Right renal cortex interstitium (tissue), 3 donors: ENCODE measurements around the gene UBE2J2. TPM values are rescaled to one million over a fixed set of nuclear protein-coding genes. Genes with fewer than 3 reads are reported as not detected.

Experiments used
- DNase-seq, 3 donors: peaks; one replicate each; pipeline ENCODE4 v3.0.0-alpha.2; 2013; ENCODE audit warnings: low read depth in 3 of 3, low spot score in 2 of 3
- polyA plus RNA-seq, 3 donors: library from polyadenylated mRNA; unstranded; fragments of 120-200 nt; gene quantifications; one replicate each; pipeline ENCODE4 v1.2.1, GENCODE V29; 2013; ENCODE audit not compliant: insufficient read length in 3 of 3

UBE2J2 gene
- polyA plus RNA-seq, 3 donors = 40.5 to 42.7 (median 42.1) TPM

DNA sequence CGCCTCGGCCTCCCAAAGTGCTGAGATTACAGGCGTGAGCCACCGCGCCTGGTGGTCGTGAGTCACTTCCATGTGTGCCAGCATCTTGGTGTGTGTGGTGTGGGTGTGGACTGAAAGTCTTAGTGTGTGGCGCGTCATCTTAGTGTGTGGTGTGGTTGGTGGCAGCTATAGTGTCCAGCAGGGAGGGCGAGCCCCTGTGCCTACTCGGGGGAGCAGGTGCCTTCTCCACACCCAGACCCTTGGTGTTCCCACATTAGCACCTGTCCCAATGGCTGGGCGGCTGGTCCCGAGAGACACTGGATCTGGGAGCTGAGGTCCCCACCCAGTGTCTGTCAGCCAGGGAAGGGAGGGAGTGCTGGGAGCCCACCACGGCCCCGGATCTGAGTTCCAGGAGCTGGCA lies 9.3 kb upstream of the UBE2J2 start:
- no peak for DNase-seq

DNA sequence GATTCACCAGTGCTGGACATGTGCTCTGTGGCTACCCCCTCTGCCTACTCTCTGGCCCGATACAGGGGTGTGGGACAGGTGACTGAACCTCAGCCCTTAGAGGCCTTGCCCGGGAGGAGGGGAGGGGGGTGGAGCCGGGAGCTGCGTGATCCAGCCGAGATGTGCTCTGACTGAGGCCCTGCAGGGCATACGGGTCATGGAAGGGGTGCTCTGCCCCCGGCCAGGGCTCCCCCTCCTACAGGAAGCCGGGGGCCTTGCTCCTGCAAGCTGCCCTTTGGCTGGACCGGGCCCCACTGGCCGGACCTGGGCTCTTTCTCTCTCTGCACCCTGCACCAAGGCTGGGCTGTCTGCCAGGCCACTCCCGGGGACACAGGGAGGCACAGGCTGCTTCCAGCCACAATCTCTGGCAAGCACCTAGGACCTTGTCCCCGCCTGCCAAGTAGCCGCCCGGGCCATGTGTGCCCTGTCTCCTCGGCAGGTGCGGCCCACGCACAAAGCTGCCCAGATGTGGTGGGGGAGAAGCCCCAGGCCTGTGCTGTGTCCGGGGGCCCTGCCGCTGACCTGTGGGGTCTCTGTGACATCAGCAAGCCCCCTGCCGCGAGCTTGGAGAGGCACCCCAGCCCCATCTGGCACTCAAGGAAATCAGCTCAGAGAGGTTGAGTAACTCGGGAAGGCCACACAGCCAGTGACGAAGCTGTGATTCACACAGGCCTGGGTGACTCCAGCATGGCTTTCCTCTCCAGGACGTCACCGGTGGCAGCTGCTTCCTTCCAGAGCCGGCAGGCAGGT lies 8.1 kb upstream of the UBE2J2 start:
- no peak for DNase-seq

DNA sequence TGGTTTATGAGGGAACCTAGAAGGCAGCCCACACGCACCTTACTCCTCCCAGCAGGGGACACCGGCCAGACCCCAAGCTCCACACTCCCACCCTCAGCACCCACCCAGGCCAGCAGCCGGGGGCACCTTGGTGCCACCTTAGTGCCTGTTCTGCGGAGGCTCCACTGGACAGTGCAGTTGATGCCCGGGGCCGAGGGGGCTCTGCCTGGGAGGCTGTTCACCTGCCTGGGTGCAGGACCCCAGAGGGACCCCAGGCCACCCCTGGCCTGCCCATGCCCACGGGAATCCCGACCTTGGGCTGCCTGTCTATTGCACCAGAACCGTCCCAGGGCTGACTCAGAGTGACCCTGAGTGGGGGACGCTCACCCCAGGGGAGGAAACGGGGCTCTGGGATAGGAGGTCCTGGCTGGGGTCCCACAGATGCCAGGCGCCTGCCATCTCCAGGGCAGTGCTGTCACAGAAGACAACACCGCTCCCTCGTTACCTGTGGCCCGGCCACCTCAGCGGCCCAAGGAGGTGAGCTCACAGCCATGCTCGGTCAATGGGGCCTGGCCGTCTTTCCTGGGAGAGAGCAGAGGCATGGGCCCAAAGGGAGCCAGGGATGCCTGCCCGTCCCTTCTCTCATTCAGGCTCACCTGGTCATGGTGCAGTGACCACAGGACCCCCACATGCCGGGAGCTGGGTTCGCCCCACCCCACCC lies 7.3 kb upstream of the UBE2J2 start:
- no peak for DNase-seq

DNA sequence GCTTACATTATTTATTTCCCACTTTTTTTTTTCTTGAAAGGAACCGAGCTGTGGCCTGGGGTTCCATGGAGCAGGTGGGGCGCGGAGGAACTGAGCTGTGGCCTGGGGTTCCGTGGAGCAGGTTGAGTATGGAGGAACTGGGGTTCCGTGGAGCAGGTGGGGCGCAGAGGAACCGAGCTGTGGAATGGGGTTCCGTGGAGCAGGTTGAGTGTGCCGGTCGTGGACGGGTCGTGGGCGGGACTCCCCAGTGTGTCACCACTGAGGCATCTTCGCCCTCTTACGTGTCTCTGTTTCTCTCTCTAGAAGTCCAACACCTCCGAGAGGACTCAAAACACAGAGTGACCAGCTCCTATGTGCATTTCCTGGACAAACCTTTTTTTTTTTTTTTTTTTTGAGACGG lies 5.4 kb upstream of the UBE2J2 start:
- DNase-seq = no peak

DNA sequence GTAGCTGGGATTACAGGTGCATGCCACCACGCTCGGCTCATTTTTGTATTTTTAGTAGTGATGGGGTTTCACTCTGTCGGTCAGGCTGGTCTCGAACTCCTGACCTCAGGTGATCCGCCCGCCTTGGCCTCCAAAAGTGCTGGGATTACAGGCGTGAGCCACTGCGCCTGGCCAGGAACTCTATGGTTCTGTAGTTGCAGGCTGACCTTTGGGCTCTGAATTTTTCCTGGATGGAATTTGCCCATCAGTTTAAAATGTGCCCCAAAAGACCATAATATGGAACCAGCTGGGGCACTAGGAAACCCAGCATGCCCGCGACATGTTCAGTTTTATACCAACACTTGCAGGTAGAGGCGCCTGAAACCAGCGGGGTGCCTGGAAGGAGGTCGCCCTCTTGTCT lies 5.0 kb upstream of the UBE2J2 start:
- no peak for DNase-seq

DNA sequence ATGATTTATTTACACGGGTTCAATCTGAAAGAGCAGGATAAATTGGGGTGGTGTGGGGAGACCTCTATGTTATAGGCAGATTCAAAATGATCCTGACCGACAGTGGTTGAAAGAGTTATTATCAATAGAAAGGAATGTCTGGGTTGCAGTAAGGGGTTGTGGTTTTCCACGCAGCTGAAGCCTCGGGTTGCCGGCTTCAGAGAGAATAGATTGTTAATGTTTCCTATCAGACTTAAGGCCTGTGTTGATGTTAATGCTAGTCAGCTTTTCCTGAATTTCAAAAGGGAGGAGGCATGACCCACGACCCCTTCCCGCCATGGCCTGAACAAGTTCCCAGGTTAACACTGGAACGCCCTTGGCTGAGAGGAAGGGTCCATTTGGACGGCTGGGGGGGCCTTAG lies 2.2 kb upstream of the UBE2J2 start:
- no peak for DNase-seq

DNA sequence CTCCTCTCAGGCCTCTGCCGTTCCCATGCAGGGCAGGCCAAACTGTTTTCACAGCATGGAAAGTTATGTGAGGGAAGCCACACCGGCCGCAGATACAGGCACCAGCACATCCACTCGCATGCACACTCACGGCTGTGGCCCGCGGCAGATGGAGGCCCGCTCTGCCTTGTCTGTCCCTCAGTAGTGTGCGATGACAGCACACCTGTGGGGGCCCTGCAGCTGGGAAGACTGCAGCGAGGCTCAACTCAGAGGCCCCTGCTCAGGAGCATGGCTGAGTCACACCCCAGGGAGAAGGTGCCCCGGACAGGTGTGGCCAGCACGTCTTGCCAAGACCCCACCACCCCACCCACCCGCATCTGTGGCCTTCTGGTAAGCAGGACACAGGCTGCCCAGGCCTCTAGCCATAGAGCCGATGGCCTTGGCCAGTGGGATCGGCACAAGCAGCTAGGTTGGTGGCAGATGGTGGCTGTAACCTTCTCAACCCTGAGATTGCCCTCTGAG lies 1.3 kb upstream of the UBE2J2 start:
- no peak for DNase-seq

DNA sequence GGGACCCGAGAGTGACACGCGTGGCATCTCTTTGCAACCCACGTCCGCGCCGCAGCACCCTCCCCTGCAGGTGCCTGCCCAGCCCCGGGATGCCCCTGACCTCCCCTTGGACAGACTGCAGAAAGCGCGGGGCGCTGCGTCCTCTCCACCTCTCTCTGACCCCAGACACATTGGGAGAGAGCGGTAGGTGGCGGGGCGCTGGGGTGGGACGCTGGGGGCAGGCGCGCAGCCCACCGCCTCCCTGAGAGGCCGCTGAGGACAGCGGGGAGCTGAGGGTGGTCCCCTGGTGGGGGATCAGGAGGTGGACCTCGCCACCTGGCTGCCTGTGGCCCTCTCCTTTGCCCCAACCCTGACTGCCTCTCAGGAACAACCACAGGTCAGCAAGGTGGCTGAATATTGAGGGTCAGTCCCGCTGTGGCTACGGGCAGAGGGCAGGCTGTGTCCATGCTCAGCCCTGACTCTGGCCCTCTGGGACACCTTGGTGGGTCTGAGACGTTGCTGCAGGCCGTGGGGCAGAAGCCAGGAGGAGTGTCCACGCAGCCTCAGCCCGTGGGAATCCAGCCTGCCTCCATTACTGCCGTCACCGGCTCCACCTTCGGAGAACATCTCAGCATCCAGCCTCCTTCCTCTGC lies 761 bp upstream of the UBE2J2 start:
- DNase-seq = no peak

DNA sequence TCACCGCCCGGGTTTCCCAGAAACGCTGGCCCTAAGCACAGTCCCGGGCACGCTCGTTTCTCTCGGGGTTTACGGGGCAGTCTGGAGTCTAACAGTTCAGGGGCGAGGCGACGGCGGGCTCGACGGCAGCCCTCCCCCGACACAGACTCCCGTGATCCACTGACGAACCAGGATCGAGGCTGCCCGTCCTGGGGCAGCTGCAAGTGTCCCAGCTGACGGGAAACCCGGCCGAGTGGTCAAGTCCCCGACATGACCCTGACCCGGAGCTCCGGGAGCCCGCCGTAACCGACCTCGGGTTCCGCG lies 494 bp downstream of the UBE2J2 start:
- no peak for DNase-seq

DNA sequence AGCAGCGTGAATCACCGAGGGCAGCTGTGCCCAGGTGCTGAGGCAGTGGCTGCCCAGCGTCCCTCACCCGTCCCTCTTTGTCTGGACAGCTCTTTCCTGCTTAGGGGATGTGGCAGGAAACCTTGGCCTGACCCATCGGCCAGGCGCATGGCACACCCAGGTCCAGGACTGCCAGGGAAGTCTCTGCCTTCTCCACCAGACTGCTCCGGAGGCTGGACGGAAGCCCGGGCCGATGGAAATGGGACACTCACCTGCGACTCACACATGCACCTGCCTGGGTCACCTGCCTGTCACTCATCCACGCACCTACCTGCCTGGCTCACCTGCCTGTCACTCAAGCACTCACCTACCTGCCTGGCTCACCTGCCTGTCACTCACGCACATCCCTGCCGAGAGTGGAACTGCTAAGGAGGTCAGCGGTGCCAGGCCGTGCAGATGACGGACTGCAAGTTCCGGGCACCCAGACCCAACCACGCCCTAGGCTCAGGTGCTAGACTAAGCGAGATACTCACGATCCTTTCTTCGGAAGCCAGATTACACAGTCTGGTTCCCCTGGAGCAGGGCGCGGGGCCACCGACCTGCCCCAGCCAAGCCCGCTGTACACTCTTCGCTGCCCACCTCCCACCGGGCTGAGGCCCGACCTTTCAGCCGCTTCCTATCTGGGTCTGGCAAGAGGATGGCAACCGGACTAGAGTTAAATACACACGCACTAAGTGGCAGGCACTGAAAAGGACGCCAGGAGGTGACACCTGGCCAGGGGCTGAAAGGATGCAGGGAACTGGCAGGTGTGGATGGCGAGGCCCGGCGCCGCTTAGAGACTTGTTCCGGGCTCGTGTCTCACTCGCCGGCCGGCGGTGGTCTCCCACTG lies 1.1 kb downstream of the UBE2J2 start:
- DNase-seq = no peak

DNA sequence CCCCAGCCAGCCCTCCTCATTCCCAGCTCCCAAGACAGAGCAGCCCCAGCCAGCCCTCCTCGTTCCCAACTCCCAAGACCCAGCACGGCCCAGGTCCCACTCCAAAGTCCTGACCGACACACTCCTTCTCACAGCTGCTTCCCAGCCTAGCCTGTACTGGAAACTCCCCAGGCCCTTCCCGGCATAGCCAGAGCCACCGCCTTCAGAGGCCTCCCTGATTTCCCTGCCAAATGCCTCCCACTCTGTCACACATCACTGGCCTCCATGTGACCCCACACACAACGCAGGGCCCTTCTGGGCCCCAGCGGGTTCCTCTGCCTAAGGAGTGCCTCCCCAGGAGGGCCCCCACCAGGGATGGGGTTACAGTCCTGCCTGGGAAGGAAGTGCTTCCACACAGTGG lies 2.8 kb downstream of the UBE2J2 start:
- no peak for DNase-seq

DNA sequence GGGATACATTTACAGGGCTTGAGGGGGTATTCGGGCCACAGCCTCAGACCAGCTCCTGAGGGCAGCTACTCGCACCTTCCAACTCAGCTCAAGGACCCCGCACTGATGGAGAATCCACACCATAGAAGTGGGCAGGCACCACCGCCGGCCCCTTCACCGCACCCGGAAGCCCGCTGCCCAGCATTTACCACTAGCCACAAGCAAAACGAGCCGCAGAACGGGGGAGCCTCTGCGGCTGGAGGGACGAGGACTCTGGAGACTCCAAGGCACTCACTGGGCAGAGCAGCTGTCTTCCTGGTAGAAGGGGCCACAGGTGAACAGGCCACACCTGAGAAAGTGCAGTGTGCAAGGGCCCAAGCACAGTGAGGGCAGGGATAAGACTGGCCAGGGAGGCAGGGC lies 5.4 kb downstream of the UBE2J2 start:
- DNase-seq = no peak

DNA sequence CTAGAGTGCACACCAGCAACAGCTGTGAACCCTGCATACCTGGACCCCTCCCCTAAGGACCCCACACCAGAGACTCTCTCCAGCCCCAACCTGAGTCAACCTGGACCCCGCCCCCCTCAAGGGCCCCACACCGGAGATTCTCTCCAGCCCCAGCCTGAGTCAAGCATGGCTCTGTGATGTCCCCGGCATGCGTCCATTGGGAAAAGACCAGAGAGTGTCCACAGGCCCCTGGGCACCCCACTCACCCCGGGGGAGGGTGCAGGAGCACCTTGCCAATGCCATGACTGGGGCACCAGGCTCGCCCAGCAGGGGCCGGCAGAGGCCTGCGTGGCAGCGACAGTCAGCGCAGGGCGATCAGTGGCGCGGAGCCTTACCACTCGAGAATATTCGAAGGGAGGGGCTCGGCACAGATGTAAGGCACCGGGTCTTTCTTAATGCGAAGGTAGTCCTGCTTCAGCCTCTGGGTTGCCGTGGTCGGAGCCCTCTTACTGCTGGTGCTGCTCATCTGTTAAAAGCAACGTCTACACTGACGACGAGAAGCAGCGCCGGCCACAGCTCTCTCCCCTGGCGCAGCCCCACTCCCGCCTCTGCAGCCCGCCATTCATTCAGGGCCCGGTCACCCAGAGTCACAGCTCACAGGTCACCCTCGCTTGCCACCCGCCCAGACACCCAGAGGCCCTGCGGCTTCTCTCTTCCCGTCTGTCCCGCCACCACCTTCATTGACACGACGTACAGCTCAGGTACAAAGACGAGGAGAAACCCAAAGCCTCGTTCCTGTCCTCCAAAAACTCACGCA lies 6.0 kb downstream of the UBE2J2 start:
- no peak for DNase-seq

DNA sequence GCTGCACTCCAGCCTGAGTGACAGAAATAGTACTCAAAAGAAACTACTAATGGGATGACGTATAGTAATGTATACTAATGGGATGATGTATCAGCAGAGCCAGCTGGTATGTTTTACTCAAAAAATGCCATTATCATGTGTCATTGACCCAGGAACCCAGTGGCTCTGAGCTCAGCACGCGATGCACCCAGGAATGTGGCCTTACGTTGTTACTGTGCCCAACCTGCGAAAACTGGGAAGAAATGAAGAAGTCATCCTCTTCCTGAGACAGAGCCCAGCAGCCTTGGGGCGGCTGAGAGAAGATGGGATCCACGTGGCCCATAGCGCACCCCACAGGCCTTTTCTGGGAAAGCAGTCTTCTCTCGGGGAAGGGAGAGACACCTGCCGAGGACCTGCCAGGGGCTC lies 8.8 kb downstream of the UBE2J2 start:
- DNase-seq = no peak

DNA sequence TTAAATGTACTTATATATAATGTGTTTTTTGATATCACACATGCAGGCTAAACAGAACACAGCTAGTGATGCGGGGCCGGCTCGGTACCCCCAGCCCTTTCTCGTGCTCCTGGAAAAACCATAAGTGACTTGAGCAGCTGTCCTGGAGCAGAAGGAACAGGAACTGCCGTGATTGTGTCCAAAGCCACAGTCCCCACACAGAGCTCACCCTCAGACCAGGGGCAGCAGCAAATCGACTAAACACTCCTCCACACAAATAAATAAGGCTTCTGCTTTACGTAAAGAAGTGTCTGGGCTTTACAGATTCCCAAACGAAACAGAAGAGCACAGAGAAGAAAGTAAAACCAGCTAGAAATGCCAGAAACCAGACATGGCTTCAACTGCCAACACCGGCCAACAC lies 9.6 kb downstream of the UBE2J2 start:
- no peak for DNase-seq

DNA sequence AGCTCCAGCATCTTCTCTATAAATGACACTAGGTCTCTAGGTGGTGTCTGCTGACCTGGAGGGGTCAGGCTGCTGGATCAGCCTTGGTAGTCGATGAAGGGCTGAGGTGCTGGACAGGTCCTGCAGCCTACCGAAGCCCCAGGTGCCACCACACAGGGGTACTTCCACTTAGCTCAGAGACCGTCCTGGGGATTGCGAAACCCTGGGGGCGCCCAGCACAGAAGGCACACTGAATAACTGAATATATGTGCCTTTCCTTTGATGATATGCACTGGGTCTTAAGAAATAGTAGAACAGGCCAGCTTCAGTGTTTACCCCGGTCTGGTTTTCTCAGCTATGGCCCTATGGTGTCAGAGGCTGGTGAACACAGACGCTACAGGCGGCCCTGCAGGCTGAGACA lies 10.9 kb downstream of the UBE2J2 start:
- DNase-seq = no peak

DNA sequence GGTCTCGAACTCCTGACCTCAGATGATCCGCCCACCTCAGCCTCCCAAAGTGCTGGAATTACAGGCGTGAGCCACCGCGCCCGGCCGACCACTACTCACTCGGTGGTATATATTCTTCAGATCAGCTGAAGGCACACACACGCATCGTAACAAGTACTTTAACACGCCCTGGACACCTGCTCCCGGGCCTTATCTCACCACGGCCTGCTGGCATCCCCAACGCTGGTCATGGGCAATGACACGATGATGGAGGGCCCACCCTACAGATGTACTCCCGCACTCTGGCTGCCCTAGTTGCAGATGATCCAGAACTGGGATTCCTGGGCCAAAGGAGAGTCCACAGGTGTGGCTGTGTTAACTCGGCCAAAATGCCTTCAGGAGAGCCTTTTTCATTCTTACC lies 11.6 kb downstream of the UBE2J2 start:
- DNase-seq = no peak

DNA sequence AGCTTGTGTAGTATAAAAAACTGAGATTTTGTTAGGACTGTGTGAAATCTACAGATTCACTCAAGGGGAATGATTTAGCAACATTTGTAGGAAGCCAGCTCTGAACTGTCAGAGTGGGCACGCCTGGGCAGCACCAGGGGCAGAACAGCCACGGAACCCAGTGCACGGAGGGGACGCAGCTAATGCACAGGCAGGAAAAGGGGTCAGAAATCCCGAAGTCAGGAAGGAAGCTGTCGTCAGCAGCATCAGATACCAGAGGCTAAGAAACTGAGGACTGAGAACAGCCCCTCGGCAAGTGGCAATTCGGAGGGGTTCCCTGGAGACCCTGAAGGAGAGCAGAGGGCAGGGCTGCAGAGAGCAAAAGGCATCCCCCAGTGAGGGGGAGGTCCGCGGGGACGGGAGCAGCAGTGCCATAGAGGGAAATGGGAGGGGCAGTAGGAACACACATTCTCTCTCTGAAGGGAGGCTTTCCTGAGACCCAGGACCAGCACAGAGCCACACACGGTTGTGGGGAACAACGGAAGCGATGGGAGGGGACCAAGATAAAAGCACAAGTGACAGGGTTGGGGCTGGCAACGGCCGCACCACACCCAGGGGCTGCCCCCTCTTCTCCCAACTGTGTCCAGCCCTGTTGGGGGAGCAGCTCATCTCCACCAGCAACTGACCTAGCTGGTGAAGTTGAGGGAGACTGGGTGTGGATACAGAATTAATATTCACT lies 12.7 kb downstream of the UBE2J2 start:
- DNase-seq = no peak

DNA sequence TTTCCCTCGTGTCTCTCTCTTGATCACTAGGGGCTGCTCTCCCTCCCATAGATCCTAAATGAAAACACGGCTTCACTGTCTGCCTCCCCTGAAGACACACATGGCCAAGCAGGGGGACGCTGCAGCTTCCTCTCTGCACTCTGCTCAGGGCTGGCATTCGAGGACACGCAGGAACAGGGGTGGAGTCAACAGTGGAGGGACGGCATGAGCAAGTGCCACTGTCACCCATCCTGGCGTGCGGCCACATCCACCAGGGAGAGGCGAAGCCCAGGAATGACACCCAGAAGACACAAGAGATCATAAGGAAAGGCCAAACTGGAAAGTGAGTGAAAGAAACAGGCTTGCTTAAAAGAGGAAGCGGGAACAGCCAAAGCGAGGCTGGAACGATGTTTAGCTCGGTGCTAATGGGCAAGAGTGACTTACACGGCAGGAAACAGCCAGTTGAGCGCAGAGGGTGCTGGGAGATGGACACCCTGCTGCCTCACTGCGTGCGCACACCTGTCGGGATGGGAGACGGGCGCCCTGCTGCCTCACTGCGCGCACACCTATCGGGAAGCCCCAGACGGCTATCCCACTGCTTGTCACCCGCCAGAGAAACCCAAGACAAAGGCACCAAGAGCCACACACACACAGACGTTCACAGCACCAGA lies 13.6 kb downstream of the UBE2J2 start:
- DNase-seq = no peak
